LoVo (cell line): ENCODE results near the gene MLNR.

Experiments
- DNase-seq: peaks from one replicate; pipeline ENCODE4 v3.0.0-alpha.2; 2016; ENCODE audit warnings: low spot score

Gene MLNR

GRCh38 chr13:49220036-49220855, at the start of gene MLNR:
TSS of gene MLNR (plus strand) at chr13:49220338. CDS start at chr13:49220338, 0 bp downstream.
- DNase-seq, result no peak

GRCh38 chr13:49171359-49171758, 48.8 kb upstream of the MLNR start:
- DNase-seq, result no peak

GRCh38 chr13:49183672-49184325, 36.3 kb upstream of the MLNR start:
- DNase-seq, result no peak

GRCh38 chr13:49184621-49185020, 35.5 kb upstream of the MLNR start:
- no peak for DNase-seq

- DNase-seq, result no peak
These were observed 34.9 kb upstream of the MLNR start for GRCh38 chr13:49185264-49185663.

- DNase-seq, result no peak
These were observed 29.2 kb upstream of the MLNR start for GRCh38 chr13:49190901-49191300.

GRCh38 chr13:49206641-49207040, 13.5 kb upstream of the MLNR start:
- DNase-seq, result no peak

GRCh38 chr13:49208619-49209018, 11.5 kb upstream of the MLNR start:
- no peak for DNase-seq

- no peak for DNase-seq
These were observed 10.0 kb upstream of the MLNR start for GRCh38 chr13:49210114-49210513.

GRCh38 chr13:49210669-49211068, 9.5 kb upstream of the MLNR start:
- DNase-seq, result no peak

GRCh38 chr13:49213539-49213938, 6.6 kb upstream of the MLNR start:
- no peak for DNase-seq

GRCh38 chr13:49213997-49214916, 5.9 kb upstream of the MLNR start:
- no peak for DNase-seq

- DNase-seq, result no peak
These were observed 5.2 kb upstream of the MLNR start for GRCh38 chr13:49214917-49215376.

- DNase-seq, result no peak
These were observed 3.8 kb upstream of the MLNR start for GRCh38 chr13:49216334-49216733.

- no peak for DNase-seq
These were observed 2.1 kb upstream of the MLNR start for GRCh38 chr13:49217962-49218492.

GRCh38 chr13:49218493-49219051, 1.6 kb upstream of the MLNR start:
- DNase-seq, result no peak

- DNase-seq, result no peak
These were observed 497 bp upstream of the MLNR start for GRCh38 chr13:49219647-49220035.

GRCh38 chr13:49220856-49221589, 885 bp downstream of the MLNR start:
- DNase-seq, result no peak

GRCh38 chr13:49221590-49221965, 1.4 kb downstream of the MLNR start:
- DNase-seq, result no peak

GRCh38 chr13:49225223-49226042, 5.3 kb downstream of the MLNR start:
- no peak for DNase-seq
